Measurements from ENCODE around the gene SH2D6.
"Not testable (repeated sequence)": the region's sequence is repeated elsewhere in the genome, so short reads cannot be mapped to it uniquely, and the experiment has no call there.

SH2D6 gene

GRCh38 chr2:85425588-85425987, 7.1 kb downstream of the SH2D6 start:
- DNase-seq = no peak

- no peak for DNase-seq
These were observed 8.9 kb downstream of the SH2D6 start for GRCh38 chr2:85427300-85427835.

- peak; percentile 85 to 96 (median 95) for DNase-seq
These were observed 9.9 kb downstream of the SH2D6 start for GRCh38 chr2:85428343-85428881.

DNA sequence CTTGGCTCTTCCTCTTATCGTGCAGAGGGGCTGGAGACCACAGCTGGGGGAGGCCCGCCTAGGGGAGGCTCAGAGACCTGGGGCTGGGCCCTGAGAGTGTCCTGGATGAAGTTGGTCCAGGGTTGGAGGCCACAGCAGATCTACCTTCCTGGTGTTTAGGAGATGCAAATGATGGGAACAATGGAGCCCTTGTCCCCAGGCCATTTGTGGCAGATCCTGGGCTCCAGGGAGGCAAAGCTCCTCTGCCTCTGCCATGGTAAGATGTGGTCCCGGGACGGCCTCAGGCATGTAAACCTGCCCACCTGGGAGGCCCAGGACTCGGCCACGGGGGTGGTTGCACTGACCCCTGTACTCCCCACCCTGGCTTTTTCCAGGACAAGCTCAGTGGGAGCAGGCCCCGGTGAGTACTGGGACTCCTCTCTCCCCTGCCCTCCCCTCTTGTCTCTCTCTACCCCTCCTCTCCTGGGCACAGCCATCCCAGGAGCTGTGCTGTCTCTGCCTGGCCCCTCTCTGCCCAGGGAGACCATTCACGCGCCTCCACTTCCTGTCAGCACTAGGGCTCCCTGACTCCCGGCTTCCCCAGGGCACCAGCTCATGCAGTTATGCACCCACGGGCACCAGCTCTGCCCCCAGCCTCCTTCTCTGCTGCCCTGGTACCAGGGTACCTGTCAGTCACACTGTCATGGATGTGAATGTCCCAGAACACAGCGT, 10.9 kb downstream of the SH2D6 start:
- DNase-seq = no peak

- DNase-seq = no peak
These were observed 11.4 kb downstream of the SH2D6 start for GRCh38 chr2:85429924-85430289.

GRCh38 chr2:85430752-85431569, 12.4 kb downstream of the SH2D6 start:
- DNase-seq = no peak

DNA sequence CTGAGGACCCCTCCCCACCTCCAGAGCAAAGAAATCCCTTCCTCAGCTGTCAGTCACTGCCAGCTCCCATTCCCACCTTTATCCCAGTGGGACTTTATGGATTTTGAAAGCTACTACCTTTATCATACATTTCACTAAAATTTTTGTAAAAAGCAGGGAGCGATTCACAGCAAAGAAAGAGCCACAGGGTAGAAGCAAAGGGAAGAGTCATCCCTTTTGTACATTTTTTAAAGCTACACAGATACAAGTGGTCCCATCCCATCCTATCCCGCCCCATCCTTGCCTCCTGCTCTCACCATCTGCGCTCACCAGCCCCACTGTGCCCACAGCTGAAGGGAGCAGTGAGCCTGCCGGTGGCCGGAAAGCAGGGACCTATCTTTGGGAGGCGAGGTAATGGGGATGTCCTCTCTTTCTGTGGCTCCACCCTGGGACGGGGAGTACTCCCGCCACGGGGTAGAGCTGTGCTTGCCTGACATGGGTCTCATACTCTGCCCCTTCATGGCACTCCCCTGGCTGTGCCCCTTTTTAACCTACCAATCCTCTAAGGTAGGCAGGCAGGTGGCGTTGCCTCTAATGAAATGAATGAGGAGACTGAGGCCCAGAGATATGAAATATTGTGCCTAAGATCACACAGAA, 13.2 kb downstream of the SH2D6 start:
- DNase-seq = no peak

DNA sequence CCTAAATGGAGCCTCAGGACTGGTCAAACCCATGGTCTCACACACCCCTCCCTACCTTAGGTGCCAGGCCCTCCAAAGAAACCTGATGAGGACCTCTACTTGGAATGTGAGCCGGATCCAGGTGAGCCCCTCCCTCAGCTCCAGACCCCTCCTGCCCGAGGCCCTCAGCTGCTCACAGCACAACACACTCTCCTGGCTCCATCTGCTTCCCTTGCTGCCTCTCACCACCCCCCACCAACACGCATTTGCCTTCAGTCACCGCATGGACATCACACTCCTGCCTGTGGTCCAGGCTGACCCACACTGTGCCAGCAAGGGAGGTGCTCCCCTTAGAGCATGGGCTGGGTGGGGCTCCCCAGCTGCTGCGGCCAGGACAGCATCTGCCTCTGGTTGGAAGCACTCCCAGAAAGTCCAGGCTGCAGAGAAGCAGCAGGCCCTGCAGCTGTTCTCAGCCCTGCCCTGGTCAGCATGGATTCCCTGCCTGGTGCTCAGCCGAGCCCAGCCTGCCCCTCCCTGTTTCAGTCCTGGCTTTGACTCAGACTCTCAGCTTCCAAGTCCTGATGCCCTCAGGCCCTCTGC, 15.1 kb downstream of the SH2D6 start:
- DNase-seq = no peak

DNA sequence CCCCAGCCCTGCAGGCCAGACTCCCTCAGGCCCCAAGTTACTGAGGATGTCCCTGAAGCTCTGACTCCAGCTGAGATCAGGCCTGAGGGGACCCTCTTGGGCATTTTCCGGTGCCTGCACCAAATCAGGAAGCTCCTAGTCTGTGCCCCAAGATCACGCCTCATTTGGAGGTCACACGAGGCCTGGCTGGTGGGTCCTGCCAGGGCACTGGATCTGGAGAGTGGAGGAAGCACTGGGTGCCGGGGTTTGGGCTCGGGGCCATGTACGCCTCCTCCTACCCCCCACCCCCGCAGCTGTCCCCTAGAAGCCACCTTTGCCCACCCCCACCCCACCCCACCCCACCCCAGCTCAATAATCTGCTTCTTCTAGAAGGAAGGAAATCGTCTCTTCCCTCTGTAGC, 16.2 kb downstream of the SH2D6 start:
- DNase-seq = peak in 1 of 3 donors; percentile 47

DNA sequence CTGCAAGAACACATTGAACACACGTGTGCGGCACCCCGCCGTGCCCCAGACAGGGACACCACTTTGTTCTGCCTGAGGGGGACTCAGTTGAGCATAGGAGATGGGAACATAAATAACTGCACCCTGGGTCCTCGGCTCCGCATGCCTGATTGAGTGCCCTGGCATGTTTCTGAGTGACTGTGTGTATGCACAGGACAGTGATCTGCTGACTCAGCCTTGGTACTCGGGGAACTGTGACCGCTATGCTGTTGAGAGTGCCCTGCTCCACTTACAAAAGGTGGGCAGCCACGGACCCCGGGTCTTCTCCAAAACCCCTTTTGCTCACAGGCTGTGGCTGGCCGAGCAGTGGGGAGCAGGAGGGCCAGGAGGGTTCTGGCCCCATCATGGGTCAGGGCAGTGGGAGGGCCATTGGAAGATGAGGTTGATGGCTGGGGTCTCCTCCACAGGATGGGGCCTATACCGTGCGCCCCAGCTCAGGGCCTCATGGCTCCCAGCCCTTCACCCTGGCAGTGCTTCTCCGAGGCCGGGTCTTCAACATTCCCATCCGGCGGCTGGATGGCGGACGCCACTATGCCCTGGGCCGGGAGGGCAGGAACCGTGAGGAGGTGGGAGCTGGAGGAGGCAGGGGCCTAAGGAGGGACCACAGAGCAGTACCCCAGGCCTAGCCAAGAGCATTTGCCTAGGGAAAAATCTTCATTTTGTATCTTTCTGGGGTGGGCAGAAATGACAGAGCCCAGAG, 16.9 kb downstream of the SH2D6 start:
- no peak for DNase-seq

DNA sequence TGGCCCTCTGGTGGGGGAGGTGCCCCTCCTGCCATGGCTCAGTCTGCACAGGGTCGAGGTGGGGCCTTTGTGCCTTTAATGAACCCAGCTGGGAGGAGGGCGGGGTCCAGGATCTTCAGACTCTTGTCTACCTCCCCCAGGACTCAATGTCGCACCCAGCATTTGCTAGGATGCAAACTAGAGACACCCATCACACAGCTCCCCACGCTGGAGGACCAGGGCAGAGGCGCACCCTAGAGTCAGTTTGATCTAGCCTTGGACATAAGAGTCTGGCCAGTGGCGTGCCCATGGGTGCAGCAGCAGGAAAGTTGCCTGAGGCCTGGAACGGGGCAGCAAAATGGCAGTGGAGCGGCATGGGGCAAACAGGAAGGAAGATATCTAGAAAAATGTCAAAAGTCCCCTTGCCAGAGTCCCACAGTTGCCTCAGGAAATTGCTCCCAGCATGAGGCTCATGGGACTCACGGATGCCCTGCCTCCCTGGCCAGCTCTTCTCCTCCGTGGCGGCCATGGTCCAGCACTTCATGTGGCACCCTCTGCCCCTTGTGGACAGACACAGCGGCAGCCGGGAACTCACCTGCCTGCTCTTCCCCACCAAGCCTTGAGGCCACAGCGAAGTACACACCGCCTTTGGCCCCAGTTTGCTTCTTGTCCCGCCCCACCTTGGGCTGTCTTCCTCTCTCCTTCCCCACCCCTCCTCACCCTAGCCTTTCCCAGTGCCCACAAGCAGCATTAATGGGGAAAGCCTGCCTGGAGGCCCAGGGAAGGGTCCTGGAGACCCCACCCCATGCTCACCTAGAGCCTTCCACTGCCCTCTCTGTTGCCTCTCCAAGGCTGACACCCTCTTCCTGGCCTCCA, 17.7 kb downstream of the SH2D6 start:
- DNase-seq = no peak

DNA sequence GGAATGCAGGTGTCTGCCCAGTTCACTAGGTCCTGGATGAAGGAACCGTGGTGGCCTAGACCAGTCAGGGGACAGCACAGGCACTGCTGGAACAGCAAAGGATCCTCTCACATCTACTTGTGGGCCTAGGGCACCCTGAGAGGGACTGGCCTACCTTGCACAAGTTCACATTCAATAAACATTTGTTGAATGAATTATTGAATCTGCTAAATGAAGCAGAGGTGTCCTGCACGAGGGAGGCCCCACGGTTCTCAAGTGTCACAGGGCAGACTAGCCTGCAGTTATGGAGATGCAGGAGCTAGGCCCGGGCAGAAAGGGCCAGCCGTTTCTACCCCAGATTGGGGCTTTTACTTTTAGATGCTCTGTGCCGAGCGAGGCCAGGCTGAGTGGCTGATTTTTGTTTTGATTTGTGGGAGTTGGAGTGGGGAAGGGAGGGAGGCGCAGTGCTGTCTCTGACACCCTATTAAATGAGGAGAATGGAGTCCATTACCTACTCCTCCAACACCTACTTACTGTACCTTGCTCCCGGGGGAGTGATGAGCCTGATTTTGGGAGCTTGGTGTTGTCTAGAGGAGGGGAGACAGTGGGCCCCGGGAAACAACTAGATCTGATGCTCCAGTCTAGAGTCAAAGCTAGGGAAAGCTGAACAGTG, 18.4 kb downstream of the SH2D6 start:
- no peak for DNase-seq

DNA sequence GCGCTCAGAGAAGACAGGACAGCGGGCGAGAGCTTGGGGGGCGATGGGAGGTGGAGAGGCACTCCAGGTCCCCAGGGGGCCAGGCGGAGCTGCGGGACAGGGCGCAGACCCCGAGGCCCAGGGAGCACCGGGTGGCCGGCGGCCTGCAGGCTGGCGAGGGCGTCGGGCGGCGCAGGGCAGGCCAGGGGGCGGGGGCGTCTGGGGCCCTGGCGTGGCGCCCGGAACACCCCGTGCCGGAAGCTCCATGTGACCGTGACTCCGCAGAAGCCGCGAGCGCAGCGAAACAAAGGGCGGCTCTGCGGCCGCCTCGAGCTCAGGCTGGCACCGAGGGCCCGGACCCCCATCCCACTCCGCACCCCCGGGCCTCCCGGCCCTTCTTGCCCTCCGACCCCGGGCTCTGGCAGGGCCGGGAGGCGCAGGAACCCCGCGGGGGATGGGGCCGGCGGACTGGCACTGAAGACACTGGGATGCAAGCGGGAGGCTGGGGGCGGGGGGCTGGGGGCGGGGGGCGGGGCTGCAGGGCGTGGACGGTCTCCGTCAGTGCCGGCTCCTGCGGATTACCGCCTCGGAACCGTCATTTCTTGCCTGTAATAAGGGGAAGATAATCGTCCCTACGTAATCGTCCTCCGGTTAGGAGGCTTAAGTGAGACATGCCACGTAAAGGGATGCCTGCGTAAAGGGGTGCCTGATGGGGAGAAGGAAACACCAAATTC, 19.1 kb downstream of the SH2D6 start:
- peak; percentile 97 to 98 (median 98) for DNase-seq

DNA sequence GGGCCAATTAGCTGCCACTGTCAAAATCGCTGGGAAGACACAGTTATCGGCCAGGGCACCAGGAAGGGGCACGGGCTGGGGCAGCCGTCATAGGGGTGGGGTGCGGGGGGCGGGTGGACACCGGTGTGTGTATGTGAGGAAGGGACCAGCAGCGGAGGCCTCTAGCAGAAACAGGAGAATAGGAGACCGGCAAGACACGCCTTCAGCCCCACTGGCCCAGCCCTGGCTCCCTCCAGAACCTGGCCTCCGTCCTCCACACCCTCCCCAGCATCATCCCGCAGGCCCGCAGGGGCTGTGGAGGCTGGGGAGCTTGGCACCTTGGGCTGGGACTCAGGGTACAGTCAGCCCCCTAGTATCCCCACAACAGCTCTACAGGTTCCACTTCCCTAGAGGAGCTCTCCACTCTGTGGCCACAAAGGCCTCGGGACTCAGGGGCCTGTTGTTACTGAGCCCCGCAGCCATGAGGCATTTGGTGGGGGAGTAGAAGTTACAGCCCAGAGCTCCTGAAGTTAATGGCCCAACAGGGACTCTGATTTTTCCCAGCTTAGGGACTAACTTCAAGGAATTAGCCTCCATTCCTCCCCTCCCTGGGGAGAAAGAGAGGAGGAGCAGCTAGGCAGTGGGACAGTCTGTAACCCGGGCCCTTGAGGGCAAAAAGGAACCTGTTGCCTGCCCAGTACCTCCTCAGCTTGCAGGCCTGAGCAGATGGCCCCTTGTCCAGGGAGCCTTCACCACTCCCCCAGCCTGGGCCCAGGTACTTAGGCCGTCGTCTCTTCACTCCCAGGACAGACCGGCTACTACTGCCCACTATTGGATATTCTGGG, 19.9 kb downstream of the SH2D6 start:
- peak; percentile 38 to 47 (median 45) for DNase-seq

DNA sequence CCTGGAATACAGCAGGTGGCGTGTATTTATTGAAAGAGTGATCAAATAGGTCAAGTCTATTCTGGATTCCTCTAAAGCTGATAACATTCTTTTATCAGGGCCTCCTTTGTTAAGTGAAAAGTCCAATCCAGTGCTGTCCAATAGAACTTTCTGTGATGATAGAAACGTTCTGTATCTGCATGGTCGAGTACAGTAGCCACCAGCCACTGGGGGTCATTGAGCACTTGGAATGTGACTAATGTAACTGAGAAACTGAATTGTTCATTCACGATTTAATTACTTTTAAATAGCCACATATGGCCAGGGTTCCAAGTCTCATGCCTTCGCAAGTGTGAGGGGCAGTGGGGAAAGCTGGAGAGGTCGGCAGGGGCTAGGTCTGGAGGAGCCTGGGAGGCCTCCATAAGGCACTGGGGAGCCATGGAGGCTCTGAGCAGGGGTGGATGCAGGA, 20.5 kb downstream of the SH2D6 start:
- DNase-seq = no peak

DNA sequence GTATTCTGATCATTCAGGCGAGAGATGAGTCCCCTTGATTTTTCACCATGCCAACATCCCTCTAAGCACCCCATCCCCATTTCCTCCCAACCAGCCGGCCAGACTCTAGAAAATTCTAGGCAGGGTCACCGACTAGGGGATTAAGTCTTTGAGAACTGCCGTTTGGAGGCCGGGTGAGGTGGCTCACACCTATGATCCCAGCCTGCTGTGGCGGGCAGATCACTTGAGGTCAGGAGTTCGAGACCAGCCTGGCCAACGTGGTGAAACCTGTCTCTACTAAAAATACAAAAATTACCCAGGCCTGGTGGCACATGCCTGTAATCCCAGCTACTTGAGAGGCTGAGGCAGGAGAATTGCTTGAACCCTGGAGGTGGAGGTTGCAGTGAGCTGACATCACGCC, 21.1 kb downstream of the SH2D6 start:
- not testable (repeated sequence) for DNase-seq

DNA sequence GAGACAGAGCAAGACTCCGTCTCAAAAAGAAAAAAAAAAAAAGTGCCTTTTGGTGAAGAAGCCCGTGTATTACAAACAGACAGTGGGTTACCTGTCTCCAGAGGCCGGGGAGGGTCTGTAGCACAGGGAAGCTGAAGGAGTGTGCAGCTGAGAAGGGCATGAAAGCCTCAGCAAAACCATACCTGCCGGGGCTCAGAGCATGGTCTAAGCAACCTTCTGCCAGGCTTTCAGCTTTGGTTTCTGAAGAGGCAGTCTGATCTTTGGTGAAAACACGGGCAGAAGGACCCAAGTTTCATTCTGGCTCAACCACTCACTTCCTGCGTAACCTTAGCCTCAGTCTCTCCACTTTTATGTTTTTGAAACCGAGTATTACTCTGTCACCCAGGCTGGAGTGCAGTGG, 21.5 kb downstream of the SH2D6 start:
- DNase-seq = no peak

DNA sequence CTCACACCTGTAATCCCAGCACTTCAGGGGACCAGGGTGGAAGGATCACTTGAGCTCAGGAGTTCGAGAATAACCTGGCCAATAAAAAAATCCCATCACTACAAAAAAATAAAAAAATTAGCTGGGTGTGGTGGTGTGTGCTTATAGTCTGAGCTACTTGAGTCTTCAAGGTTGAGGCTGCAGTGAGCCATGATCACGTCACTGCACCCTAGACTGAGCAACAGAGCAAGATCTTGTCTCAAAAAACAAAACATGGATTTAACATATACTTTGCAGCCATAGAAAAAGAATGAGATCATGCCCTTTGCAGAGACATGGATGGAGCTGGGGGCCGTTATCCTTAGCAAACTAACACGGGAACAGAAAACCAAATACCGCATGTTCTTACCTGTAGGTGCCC, 22.2 kb downstream of the SH2D6 start:
- no peak for DNase-seq

- peak; percentile 47 to 53 (median 48) for DNase-seq
These were observed 23.4 kb downstream of the SH2D6 start for GRCh38 chr2:85441864-85442263.
